Astrocyte (in vitro differentiated cells and primary cell): Measurements from ENCODE around the gene KMT5C.

ENCODE experiments used
- CTCF ChIP-seq: IDR thresholded peaks from 2 replicates; pipeline ENCODE4 v1.5.1; 2011; ENCODE audit warnings: low read depth, mild to moderate bottlenecking, inconsistent platforms, low read length, moderate library complexity; ENCODE audit not compliant: insufficient read depth
- EZH2 ChIP-seq: IDR thresholded peaks from 2 replicates; pipeline ENCODE4 v1.6.1; 2012; ENCODE audit warnings: mild to moderate bottlenecking, low read length, inconsistent platforms; ENCODE audit not compliant: insufficient read depth

GRCh38 chr19:55309448-55309847 is 30.2 kb upstream of the KMT5C start:
- no peak for TF ChIP-seq CTCF
- no peak for TF ChIP-seq EZH2
